ENCODE results near the gene DLG3.

Gene DLG3

GRCh38 chrX:70481471-70482270 is 37.0 kb downstream of the DLG3 start:
- Histone ChIP-seq H3K4me2 (ENCODE audit: low read length) (no peak overlapping the region), H3K27ac (ENCODE audit: low read depth, low read length) (no peak overlapping the region), H3K9me3 (ENCODE audit: control insufficient read depth, insufficient read depth, low read length) (no peaks in the 10 kb centered on the region), H3F3A (ENCODE audit: control insufficient read depth, insufficient read depth) (no peaks in the 10 kb centered on the region), H3K27me3 (ENCODE audit: control insufficient read depth, low read length) (no peaks in the 10 kb centered on the region), H3K79me2 (ENCODE audit: control insufficient read depth, low read length) (no peaks in the 10 kb centered on the region), H3K36me3 (ENCODE audit: control insufficient read depth, low read length) (no peaks in the 10 kb centered on the region; the same call in 1 of the 2 replicates), H3K9me2 (replicated peaks; ENCODE audit: control insufficient read depth, low read length) (no peaks in the 10 kb centered on the region), H3K4me3 (ENCODE audit: low read length) (no peak overlapping the region), H3K4me1 (ENCODE audit: control insufficient read depth, low read length) (no peaks in the 10 kb centered on the region), H4K20me1 (ENCODE audit: control insufficient read depth, insufficient read depth, low read depth, low read length) (no peaks in the 10 kb centered on the region)
- TF ChIP-seq EZH2phosphoT487 (IDR thresholded peaks at IDR 0.05; ENCODE audit: borderline replicate concordance, low read length) (no peak), CTCF (IDR thresholded peaks at IDR 0.05; ENCODE audit: low read depth, low read length, poor library complexity, severe bottlenecking) (no peak)

- Histone ChIP-seq H3K4me1 (ENCODE audit: control insufficient read depth, low read length) (no peaks in the 10 kb centered on the region), H3F3A (ENCODE audit: control insufficient read depth, insufficient read depth) (no peaks in the 10 kb centered on the region), H3K9me2 (replicated peaks; ENCODE audit: control insufficient read depth, low read length) (no peaks in the 10 kb centered on the region), H3K27ac (ENCODE audit: low read depth, low read length) (no peak overlapping the region), H4K20me1 (ENCODE audit: control insufficient read depth, insufficient read depth, low read depth, low read length) (no peaks in the 10 kb centered on the region), H3K9me3 (ENCODE audit: control insufficient read depth, insufficient read depth, low read length) (no peaks in the 10 kb centered on the region), H3K4me3 (ENCODE audit: low read length) (no peak overlapping the region), H3K4me2 (ENCODE audit: low read length) (no peak overlapping the region), H3K36me3 (ENCODE audit: control insufficient read depth, low read length) (no peaks in the 10 kb centered on the region; the same call in 1 of the 2 replicates), H3K27me3 (ENCODE audit: control insufficient read depth, low read length) (no peaks in the 10 kb centered on the region), H3K79me2 (ENCODE audit: control insufficient read depth, low read length) (no peaks in the 10 kb centered on the region)
- TF ChIP-seq CTCF (IDR thresholded peaks at IDR 0.05; ENCODE audit: low read depth, low read length, poor library complexity, severe bottlenecking) (no peak), EZH2phosphoT487 (IDR thresholded peaks at IDR 0.05; ENCODE audit: borderline replicate concordance, low read length) (no peak)
Observed at GRCh38 chrX:70482300-70482699, 37.7 kb downstream of the DLG3 start.

- no peak overlapping the region for H3K4me3 ChIP-seq (ENCODE audit: low read length)
- no peaks in the 10 kb centered on the region for H3K9me2 ChIP-seq (replicated peaks; ENCODE audit: control insufficient read depth, low read length)
- no peak overlapping the region for H3K4me2 ChIP-seq (ENCODE audit: low read length)
- no peak overlapping the region for H3K27ac ChIP-seq (ENCODE audit: low read depth, low read length)
- H3F3A ChIP-seq (ENCODE audit: control insufficient read depth, insufficient read depth), result no peaks in the 10 kb centered on the region
- H3K36me3 ChIP-seq (ENCODE audit: control insufficient read depth, low read length), result no peaks in the 10 kb centered on the region; the same call in 1 of the 2 replicates
- no peaks in the 10 kb centered on the region for H3K9me3 ChIP-seq (ENCODE audit: control insufficient read depth, insufficient read depth, low read length)
- no peaks in the 10 kb centered on the region for H3K79me2 ChIP-seq (ENCODE audit: control insufficient read depth, low read length)
- H3K27me3 ChIP-seq (ENCODE audit: control insufficient read depth, low read length), result no peaks in the 10 kb centered on the region
- no peaks in the 10 kb centered on the region for H3K4me1 ChIP-seq (ENCODE audit: control insufficient read depth, low read length)
- H4K20me1 ChIP-seq (ENCODE audit: control insufficient read depth, insufficient read depth, low read depth, low read length), result no peaks in the 10 kb centered on the region
- no peak for TF ChIP-seq EZH2phosphoT487 (IDR thresholded peaks at IDR 0.05; ENCODE audit: borderline replicate concordance, low read length)
- TF ChIP-seq CTCF (IDR thresholded peaks at IDR 0.05; ENCODE audit: low read depth, low read length, poor library complexity, severe bottlenecking), result no peak
Observed at GRCh38 chrX:70485466-70485865, 40.8 kb downstream of the DLG3 start.
